Activated CD4-positive, alpha-beta T cell treated with anti-CD3 and anti-CD28 coated beads, Interleukin-2, amount 50 U/mL, for 1 hour (primary cell): Measurements from ENCODE around the gene SOCS6.

Source experiments
- DNase-seq: peaks from one replicate; pipeline ENCODE4 v3.0.0-alpha.2; 2020

The SOCS6 gene

GRCh38 chr18:70289351-70290312, 787 bp downstream of the SOCS6 start:
- DNase-seq: no peak

- DNase-seq: no peak
These were observed 1.8 kb downstream of the SOCS6 start for GRCh38 chr18:70290482-70291294.

DNA sequence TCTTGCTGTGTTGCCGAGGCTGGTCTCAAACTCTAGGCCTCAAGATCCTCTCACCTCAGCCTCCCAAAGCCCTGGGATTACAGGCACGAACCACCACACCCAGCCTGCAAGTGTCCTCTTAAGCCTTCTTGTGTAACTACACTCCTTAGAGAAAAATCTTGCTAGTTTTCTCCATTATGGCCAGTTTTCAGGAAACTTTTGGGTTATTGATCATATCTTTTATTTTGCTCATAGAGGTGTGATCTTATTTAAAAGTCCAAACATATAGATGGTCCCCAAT, 2.4 kb downstream of the SOCS6 start:
- no peak for DNase-seq

- DNase-seq: no peak
These were observed 3.8 kb downstream of the SOCS6 start for GRCh38 chr18:70292628-70293027.

- DNase-seq: no peak
These were observed 4.3 kb downstream of the SOCS6 start for GRCh38 chr18:70293166-70293565.

GRCh38 chr18:70294471-70295191, 5.8 kb downstream of the SOCS6 start:
- no peak for DNase-seq

DNA sequence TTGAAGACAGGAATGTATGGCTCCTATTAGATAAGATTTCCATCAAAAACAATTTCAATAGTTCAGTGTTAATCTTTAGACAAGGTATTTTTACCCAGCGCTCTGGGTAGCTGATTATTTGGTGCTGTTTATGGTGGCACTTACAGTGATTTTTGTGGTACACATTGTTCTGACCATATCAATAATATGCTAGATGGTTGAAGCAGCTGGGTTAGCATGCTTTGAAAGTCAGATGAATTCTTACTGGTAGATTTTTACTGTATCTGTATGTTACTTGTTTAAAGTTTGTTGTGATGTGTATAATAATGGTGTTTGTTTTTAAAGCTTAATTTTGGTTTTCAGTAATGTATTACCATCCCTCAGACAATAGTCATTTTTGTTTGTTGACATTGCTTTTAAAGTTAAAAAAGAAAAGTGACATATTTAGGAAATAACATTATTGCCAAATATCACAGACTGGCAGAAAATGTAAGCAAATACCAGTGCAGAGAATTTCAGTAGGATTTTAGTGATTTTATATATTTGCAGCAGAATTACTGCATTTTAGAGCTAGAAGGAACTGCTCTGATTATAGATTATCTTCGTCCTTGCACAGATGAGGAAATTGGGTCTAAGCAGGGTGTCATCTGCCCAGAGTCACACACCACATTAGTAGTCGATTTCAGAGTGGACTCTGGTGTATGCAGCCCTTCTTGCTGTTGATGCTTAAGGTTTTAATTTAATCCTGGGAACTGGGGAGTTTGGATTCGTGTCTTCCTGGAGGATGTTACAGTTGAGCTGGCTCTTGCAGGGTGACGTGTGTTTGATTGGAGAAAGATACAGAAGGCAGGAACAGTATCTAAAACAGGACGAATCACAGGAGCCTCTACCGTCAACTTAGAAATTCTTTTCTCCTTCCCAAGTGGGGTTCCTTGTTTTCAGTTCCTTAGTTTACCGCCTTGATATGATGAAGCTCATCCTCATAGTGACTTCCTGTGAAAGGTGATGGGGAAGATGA, 6.6 kb downstream of the SOCS6 start:
- no peak for DNase-seq

DNA sequence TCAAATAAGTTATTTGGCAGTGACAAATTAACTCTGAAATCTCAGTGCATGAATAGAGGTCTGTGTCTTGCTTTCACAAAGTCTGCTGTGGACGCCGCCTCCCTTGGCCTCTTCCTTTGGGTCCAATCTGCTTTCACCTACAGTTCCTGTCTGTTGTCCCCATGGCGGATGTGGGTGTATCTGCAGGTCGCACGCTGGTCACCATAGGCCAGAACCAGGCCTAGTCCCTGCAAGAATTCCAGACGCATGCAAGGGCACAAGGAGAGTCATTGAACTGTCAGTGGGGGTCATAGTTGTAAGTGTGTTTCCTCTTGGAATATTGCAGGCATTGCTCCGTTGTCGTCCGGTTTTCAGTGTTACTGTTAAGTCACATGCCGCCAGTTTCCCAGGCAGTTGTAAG, 7.4 kb downstream of the SOCS6 start:
- DNase-seq: no peak

DNA sequence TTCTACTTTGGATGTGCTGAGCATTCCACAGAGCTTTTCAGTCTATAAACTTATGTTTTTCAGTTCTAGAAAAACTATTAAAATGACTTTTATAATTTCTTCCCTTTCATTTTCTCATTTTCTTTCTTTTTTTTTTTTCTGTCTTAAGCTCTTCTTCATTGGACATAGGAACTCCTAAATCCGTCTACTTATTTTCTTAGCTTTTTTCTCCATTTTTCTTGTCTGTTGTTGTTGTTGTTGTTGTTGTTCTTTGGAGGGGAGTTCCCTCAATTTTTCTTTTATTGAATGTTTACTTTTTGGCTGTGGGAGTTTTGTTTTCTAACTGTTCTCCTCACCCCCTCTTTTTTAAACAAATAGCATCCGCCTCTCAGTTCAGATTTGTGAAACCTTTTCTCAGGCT, 7.9 kb downstream of the SOCS6 start:
- no peak for DNase-seq

DNA sequence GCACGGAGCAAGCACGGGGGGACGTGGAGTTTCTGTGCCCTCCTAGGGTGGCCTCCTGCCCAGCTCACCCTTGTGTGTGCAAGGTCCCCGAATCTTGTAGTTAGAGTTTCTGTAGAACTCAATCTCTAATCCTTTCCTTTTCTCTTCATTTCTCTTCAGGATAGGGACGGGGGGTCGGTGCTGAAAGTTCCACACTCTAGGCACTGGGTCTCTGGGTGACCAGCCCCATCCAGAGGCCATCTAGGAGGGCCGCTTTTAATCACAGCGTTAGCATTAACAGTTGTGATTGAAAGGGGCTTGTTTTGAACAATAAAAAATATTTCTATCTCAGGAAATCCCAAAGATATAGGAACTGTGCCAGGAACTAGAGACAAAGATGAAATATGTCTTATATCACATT, 10.5 kb downstream of the SOCS6 start:
- no peak for DNase-seq

DNA sequence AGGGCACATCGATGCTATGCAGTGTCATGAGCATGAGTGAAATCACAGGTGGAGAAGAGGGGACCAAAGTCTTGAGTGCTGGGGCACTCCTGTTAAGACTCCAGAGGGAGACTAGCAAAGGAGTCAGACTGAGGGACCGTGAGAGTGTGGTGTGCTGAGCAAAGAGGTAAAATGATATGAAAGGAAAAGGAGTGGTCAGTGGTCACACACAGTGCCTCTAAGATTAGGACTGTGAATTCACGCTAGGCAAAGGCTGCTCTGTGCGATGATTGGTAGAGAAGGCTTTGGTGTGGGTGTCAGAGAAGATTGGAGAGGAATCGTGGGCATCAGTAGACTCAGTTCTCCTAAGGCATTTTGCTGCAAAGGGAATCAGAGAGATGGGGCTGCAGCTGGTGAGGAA, 12.8 kb downstream of the SOCS6 start:
- no peak for DNase-seq

- DNase-seq: no peak
These were observed 19.9 kb downstream of the SOCS6 start for GRCh38 chr18:70308555-70309294.

DNA sequence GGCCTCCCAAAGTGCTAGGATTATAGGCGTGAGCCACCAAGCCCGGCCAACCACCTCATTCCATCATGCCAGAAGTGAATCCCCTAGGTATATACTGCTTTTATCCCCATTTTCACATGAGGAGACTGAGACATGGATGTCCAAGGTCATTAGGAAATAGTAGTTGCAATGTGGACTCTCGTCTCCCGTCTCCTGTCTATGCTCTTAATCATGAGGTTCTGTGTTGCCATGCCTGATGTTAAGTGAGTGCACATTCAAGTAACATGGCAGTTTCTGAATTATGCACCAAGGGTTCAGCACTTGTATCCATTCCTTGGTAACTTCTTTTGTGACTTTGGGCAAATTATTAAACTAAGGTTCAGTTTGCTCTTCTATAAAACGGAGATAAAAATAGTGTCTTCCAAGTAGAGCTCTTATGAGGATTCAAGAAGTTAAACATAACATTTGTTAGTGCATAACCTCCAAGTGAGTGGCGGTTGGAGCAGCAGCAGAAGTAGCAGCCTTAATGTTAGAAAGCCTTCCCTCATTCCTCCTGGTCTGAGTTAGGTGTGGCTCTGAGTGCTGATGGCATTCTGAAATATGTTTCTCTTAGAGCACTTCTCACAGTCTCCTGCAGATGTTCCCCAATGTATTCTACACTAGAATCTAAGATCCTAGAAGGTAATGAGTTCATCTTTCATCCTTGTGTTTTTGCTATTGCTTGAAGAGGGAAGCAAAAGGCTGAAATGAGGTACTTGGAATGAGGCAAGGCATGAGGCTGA, 21.9 kb downstream of the SOCS6 start:
- no peak for DNase-seq

DNA sequence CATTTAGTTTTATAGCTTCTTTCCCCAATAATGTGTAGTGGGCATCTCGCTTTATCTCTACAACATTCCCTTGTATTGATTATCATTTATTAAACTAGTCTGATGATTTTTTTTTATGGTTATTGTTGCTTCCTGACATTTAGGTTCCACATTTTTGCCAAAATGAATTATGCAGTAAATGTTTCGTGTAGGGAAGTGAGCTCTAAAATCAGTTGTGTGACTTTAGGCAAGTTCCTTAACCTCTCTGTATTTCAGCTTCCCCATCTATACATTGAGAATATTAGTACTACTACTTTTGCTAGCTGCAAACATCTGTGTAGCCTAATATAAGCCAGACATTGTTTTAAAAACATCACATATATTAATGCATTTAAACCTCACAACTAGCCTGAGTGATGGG, 22.9 kb downstream of the SOCS6 start:
- DNase-seq: no peak

GRCh38 chr18:70313640-70314039, 24.8 kb downstream of the SOCS6 start:
- DNase-seq: no peak

- no peak for DNase-seq
These were observed 25.4 kb downstream of the SOCS6 start for GRCh38 chr18:70314151-70314782.

- no peak for DNase-seq
These were observed 30.3 kb downstream of the SOCS6 start for GRCh38 chr18:70319187-70319586.

- no peak for DNase-seq
These were observed 32.8 kb downstream of the SOCS6 start for GRCh38 chr18:70321616-70322015.

DNA sequence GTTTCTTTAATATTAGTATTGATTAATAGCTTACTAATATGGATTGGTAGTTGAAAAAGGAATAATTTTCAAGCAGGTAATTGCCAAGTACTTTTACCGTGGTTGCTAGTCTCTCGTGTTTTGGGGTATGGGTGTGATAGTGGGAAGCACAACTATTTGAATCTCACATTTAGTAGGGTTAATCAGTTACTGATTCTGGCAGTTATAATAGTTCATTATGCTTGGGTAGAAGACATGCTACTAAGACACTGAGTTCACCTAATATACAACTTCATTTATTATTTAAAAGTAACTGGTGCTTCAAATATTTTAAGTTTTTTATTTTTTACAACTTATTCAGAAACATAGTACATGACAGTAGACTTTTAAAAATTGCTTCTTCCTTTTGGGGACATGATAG, 33.5 kb downstream of the SOCS6 start:
- no peak for DNase-seq

DNA sequence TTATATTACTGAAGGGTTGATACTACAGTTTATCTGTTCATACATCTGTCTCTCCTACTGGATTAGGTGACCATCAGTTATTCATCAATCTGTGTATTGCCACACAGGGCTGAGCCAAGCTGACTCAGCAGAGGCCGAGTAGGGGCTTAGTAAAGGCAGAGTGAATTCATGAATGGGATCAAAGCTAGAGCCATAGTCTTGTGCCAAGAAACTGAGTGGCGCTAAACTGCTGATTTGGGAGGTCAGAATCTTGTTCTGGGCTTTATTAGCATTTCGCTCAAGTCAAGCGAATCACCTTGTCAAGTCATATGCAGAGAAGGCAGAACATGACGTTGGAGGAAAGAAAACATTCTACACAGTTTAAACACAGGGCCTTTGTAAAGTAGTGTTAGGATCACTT, 34.1 kb downstream of the SOCS6 start:
- no peak for DNase-seq
